ENCODE measurements around the gene RIIAD1.
"Not testable (repeated sequence)": the region's sequence is repeated elsewhere in the genome, so short reads cannot be mapped to it uniquely, and the experiment has no call there.

RIIAD1 gene

GRCh38 chr1:151737026-151737425 is 15.7 kb downstream of the RIIAD1 start:
- no peak for DNase-seq

- DNase-seq, result no peak
Observed at GRCh38 chr1:151737479-151737878, 16.2 kb downstream of the RIIAD1 start.

- DNase-seq, result peak; percentile 39
Observed at GRCh38 chr1:151739590-151740355, 18.5 kb downstream of the RIIAD1 start.

- no peak for DNase-seq
Observed at GRCh38 chr1:151741516-151741915, 20.2 kb downstream of the RIIAD1 start.

- DNase-seq, result no peak
Observed at GRCh38 chr1:151756291-151756690, 35.0 kb downstream of the RIIAD1 start.

- no peak for DNase-seq
Observed at GRCh38 chr1:151759241-151759640, 37.9 kb downstream of the RIIAD1 start.

- DNase-seq, result no peak
Observed at GRCh38 chr1:151760597-151761385, 39.5 kb downstream of the RIIAD1 start.

- peak; percentile 94 for DNase-seq
Observed at GRCh38 chr1:151762941-151763921, 41.9 kb downstream of the RIIAD1 start, which contains the start of gene MRPL9. TSS of gene MRPL9 (minus strand) at chr1:151763496. CDS start at chr1:151763479, 17 bp downstream.

- DNase-seq, result no peak
Observed at GRCh38 chr1:151763990-151764389, 42.7 kb downstream of the RIIAD1 start.

GRCh38 chr1:151768351-151769066 is 47.2 kb downstream of the RIIAD1 start:
- not testable (repeated sequence) for DNase-seq

GRCh38 chr1:151769270-151769669 is 47.9 kb downstream of the RIIAD1 start:
- DNase-seq, result not testable (repeated sequence)

- DNase-seq, result no peak
Observed at GRCh38 chr1:151773702-151774101, 52.4 kb downstream of the RIIAD1 start.

GRCh38 chr1:151774256-151774922 is 53.1 kb downstream of the RIIAD1 start:
- no peak for DNase-seq

- no peak for DNase-seq
Observed at GRCh38 chr1:151775894-151776664, 54.8 kb downstream of the RIIAD1 start.

- no peak for DNase-seq
Observed at GRCh38 chr1:151776665-151777062, 55.3 kb downstream of the RIIAD1 start.

GRCh38 chr1:151777317-151777716 is 56.0 kb downstream of the RIIAD1 start:
- no peak for DNase-seq

All from NCI-H526 treated with DMSO at 0.1 percent for 48 hours (cell line).